SK-N-SH (cell line): ENCODE measurements around the gene DNAJB4. TPM values are rescaled to one million over a fixed set of nuclear protein-coding genes. Genes with fewer than 3 reads are reported as not detected.

ENCODE experiments used
- CTCF ChIA-PET: fragments of 300-600, 350-600 bp; formaldehyde crosslinking; extraction: SDS; loops from one replicate; lab custom pipeline; 2021; lab: Yijun Ruan, JAX
- POLR2A ChIA-PET: fragments of 350-600 bp; sonication (Branson Sonifier 250); formaldehyde crosslinking; extraction: SDS; loops from one replicate; lab custom pipeline; 2020; ENCODE audit warnings: antibody characterized with exemption, inconsistent platforms; lab: Yijun Ruan, JAX
- DNase-seq: peaks from one replicate; pipeline ENCODE4 v3.0.0; 2012
- H2AFZ ChIP-seq: fragments of 200-600 bp; sonication (generic); 2 replicates; pipeline ENCODE4 v1.8.1; 2016; ENCODE audit warnings: antibody characterized with exemption, mild to moderate bottlenecking, low read depth
- H3F3A ChIP-seq: fragments of 200-600 bp; sonication (generic); replicated peaks from 2 replicates; pipeline ENCODE3; 2016; ENCODE audit warnings: antibody characterized with exemption, mild to moderate bottlenecking; ENCODE audit not compliant: insufficient read depth
- H3K27ac ChIP-seq, 2 experiments: fragments of 200-500 bp in 1 of 2; fragments of 200-600 bp in 1 of 2; sonication (Bioruptor generic) in 1 of 2; sonication (generic), shearing (Covaris generic) in 1 of 2; 2 replicates each; pipeline versions ENCODE4 v1.5.1 to v1.6.1; 2014 to 2016; ENCODE audit warnings: low read depth in 2 of 2, inconsistent platforms in 1 of 2, low read length in 1 of 2, mild to moderate bottlenecking in 1 of 2, mixed read lengths in 1 of 2
- H3K27me3 ChIP-seq: fragments of 200-600 bp; sonication (generic), shearing (Covaris generic); 2 replicates; pipeline ENCODE4 v1.6.1; 2016; ENCODE audit warnings: mixed run types; ENCODE audit not compliant: insufficient read depth
- H3K36me3 ChIP-seq, 2 experiments: fragments of 200-500 bp in 1 of 2; fragments of 200-600 bp in 1 of 2; sonication (Bioruptor generic) in 1 of 2; sonication (generic) in 1 of 2; replicated peaks in 1 of 2; 2 replicates each; pipeline versions ENCODE3 to v1.5.1; 2014 to 2016; ENCODE audit warnings: low read length in 1 of 2, mild to moderate bottlenecking in 1 of 2; ENCODE audit not compliant: insufficient read depth in 2 of 2, control insufficient read depth in 1 of 2
- H3K4me1 ChIP-seq, 2 experiments: fragments of 200-500 bp in 1 of 2; fragments of 200-600 bp in 1 of 2; sonication (Bioruptor generic) in 1 of 2; sonication (generic), shearing (Covaris generic) in 1 of 2; 2 replicates each; pipeline versions ENCODE4 v1.5.1 to v1.6.1; 2014 to 2016; ENCODE audit warnings: low read depth in 1 of 2, low read length in 1 of 2, mixed run types in 1 of 2; ENCODE audit not compliant: insufficient read depth in 2 of 2, control insufficient read depth in 1 of 2
- H3K4me2 ChIP-seq: fragments of 200-600 bp; sonication (generic), shearing (Covaris generic); 2 replicates; pipeline ENCODE4 v1.6.1; 2017; ENCODE audit warnings: mixed run types
- H3K4me3 ChIP-seq, 2 experiments: fragments of 200-500 bp in 1 of 2; fragments of 200-600 bp in 1 of 2; sonication (Bioruptor generic) in 1 of 2; sonication (generic), shearing (Covaris generic) in 1 of 2; 2 replicates each; pipeline versions ENCODE4 v1.5.1 to v1.8.1; 2014 to 2016; ENCODE audit warnings: low read depth in 2 of 2, inconsistent platforms in 1 of 2, low read length in 1 of 2, mild to moderate bottlenecking in 1 of 2, mixed read lengths in 1 of 2, moderate library complexity in 1 of 2
- H3K79me2 ChIP-seq: fragments of 200-600 bp; sonication (generic); 2 replicates; pipeline ENCODE4 v1.8.1; 2017; ENCODE audit warnings: mild to moderate bottlenecking; ENCODE audit not compliant: insufficient read depth
- H3K9ac ChIP-seq: fragments of 200-600 bp; sonication (generic); 2 replicates; pipeline ENCODE4 v1.6.1; 2017; ENCODE audit warnings: mixed run types
- H3K9me2 ChIP-seq: fragments of 200-600 bp; sonication (generic); 2 replicates; pipeline ENCODE4 v1.6.1; 2017; ENCODE audit warnings: mixed run types
- H3K9me3 ChIP-seq: fragments of 200-600 bp; sonication (generic); 2 replicates; pipeline ENCODE4 v1.6.1; 2017; ENCODE audit warnings: mixed run types, mild to moderate bottlenecking, moderate library complexity
- H4K20me1 ChIP-seq: fragments of 200-600 bp; sonication (generic); 2 replicates; pipeline ENCODE4 v1.6.1; 2017; ENCODE audit warnings: mild to moderate bottlenecking, mixed run types; ENCODE audit not compliant: insufficient read depth
- CHD2 ChIP-seq: fragments of 150-350 bp; IDR thresholded peaks from 2 replicates; pipeline ENCODE4 v1.6.1; 2018; ENCODE audit warnings: low read length; ENCODE audit not compliant: partially characterized antibody
- EZH2phosphoT487 ChIP-seq: fragments of 200-600 bp; sonication (generic); IDR thresholded peaks from 2 replicates; pipeline ENCODE4 v1.6.1; 2017; ENCODE audit warnings: low read depth, mixed run types, mild to moderate bottlenecking, antibody characterized with exemption, moderate library complexity, borderline replicate concordance
- FOXJ3 ChIP-seq: sonication (generic); formaldehyde crosslinking; IDR thresholded peaks from 2 replicates; pipeline ENCODE4 v1.5.1; 2020; ENCODE audit warnings: mild to moderate bottlenecking, missing genetic modification reagents
- FOXM1 ChIP-seq: IDR thresholded peaks from 2 replicates; pipeline ENCODE4 v1.4.0; 2012; ENCODE audit warnings: low read depth, mild to moderate bottlenecking
- GATA2 ChIP-seq: sonication (generic); formaldehyde crosslinking; IDR thresholded peaks from 2 replicates; pipeline ENCODE4 v1.5.0; 2020; ENCODE audit warnings: mild to moderate bottlenecking, missing genetic modification reagents
- MXI1 ChIP-seq: IDR thresholded peaks from 2 replicates; pipeline ENCODE4 v1.6.1; 2012; ENCODE audit warnings: mild to moderate bottlenecking, low read depth, low read length, improper control_type of control experiment
- NFIC ChIP-seq: IDR thresholded peaks from 2 replicates; pipeline ENCODE4 v1.4.0; 2012; ENCODE audit warnings: borderline replicate concordance
- NRF1 ChIP-seq: IDR thresholded peaks from 2 replicates; pipeline ENCODE4 v1.6.1; 2012; ENCODE audit warnings: low read depth, mild to moderate bottlenecking, low read length
- POLR2AphosphoS5 ChIP-seq: IDR thresholded peaks from 2 replicates; pipeline ENCODE4 v1.6.1; 2012; ENCODE audit warnings: low read depth, low read length
- RCOR1 ChIP-seq: fragments of 150-350 bp; IDR thresholded peaks from 2 replicates; pipeline ENCODE4 v1.6.1; 2017; ENCODE audit warnings: antibody characterized with exemption, low read length
- RFX5 ChIP-seq: IDR thresholded peaks from 2 replicates; pipeline ENCODE4 v1.6.1; 2012; ENCODE audit warnings: mild to moderate bottlenecking, improper control_type of control experiment, low read length
- RXRA ChIP-seq: IDR thresholded peaks from 2 replicates; pipeline ENCODE4 v1.4.0; 2012; ENCODE audit warnings: low read depth, mild to moderate bottlenecking, borderline replicate concordance
- SMC3 ChIP-seq: IDR thresholded peaks from 2 replicates; pipeline ENCODE4 v1.6.1; 2012; ENCODE audit warnings: low read depth, low read length, improper control_type of control experiment
- TAF1 ChIP-seq: IDR thresholded peaks from 2 replicates; pipeline ENCODE4 v1.6.1; 2012; ENCODE audit warnings: low read depth, mild to moderate bottlenecking, low read length, moderate library complexity, borderline replicate concordance
- TEAD4 ChIP-seq: IDR thresholded peaks from 2 replicates; pipeline ENCODE4 v1.4.0; 2012; ENCODE audit warnings: mild to moderate bottlenecking, borderline replicate concordance; ENCODE audit not compliant: insufficient read depth
- YY1 ChIP-seq: IDR thresholded peaks from 2 replicates; pipeline ENCODE4 v1.4.0; 2012; ENCODE audit warnings: low read depth, mild to moderate bottlenecking
- WGBS: methylation state at CpG from one replicate; pipeline ENCODE4 v1.1.6; 2017; ENCODE audit warnings: low lambda C conversion rate; 5-methylcytosine and 5-hydroxymethylcytosine counted together
- polyA plus RNA-seq, 3 experiments: library from polyadenylated mRNA; depleted of rRNA; stranded (reverse); fragments of >200 nt; gene quantifications; 2 replicates each; pipeline ENCODE4 v1.2.3, GENCODE V29; 2012
- TF ChIP-seq, protein P1 (sequence below): fragments of 150-350 bp; IDR thresholded peaks from 2 replicates; pipeline ENCODE4 v1.6.1; 2017; ENCODE audit warnings: antibody characterized with exemption, low read length, low read depth, borderline replicate concordance
- TF ChIP-seq, protein P2 (sequence below): fragments of 200-600 bp; sonication (generic); IDR thresholded peaks from 2 replicates; pipeline ENCODE4 v1.6.1; 2017; ENCODE audit warnings: antibody characterized with exemption, mild to moderate bottlenecking, moderate library complexity
- TF ChIP-seq, protein P3 (sequence below): IDR thresholded peaks from 2 replicates; pipeline ENCODE4 v1.4.0; 2012; ENCODE audit warnings: low read depth, borderline replicate concordance
- TF ChIP-seq, protein P4 (sequence below): IDR thresholded peaks from 2 replicates; pipeline ENCODE4 v1.4.0; 2012; ENCODE audit warnings: low read depth
- TF ChIP-seq, protein P5 (sequence below): IDR thresholded peaks from 2 replicates; pipeline ENCODE4; 2012
- TF ChIP-seq, protein P6 (sequence below): IDR thresholded peaks from 2 replicates; pipeline ENCODE4 v1.4.0; 2012; ENCODE audit warnings: low read depth, borderline replicate concordance

Gene DNAJB4
- polyA plus RNA-seq, 1 of the 3 experiments (the other 2 are of a cell fraction): 13.5 TPM

DNA sequence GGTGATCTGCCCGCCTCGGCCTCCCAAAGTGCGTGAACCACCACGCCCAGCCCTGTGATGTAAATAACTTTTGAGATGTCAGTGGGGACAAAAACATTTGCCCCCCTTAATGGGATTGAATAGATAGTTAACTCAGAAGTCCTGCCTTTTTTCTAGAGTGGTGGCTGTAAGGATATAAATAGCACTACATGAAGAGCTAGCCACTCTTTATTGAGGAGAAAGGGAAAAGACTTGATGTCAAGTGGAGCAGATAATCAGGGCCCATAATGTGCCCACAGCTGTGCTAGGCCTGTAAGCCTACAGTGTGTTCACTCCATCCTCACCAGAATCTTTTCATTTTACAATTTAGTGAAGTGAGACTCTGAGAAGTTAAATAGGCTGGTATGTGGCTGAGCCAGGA is 44.7 kb downstream of the DNAJB4 start:
- Histone ChIP-seq H3K36me3 (no peaks in the 10 kb centered on the region), H3K27ac (no peak overlapping the region), H3K4me1 (no peaks in the 10 kb centered on the region; a peak in 1 of 4 replicates), H3F3A (no peaks in the 10 kb centered on the region), H2AFZ (no peak overlapping the region), H3K9ac (no peak overlapping the region), H3K4me2 (no peak overlapping the region), H3K27me3 (no peaks in the 10 kb centered on the region), H3K9me3 (no peaks in the 10 kb centered on the region), H3K9me2 (no peaks in the 10 kb centered on the region), H3K79me2 (no peaks in the 10 kb centered on the region), H3K4me3 (no peak overlapping the region), H4K20me1 (no peaks in the 10 kb centered on the region)
- no peak for DNase-seq
- POLR2A ChIA-PET: no interaction called here
- 94% methylated on average over 4 of the region's 4 CpGs for WGBS
- CTCF ChIA-PET: no interaction called here
- no peak for TF ChIP-seq NFIC
- no peak for TF ChIP-seq SMC3
- TF ChIP-seq GATA2 (CRISPR knock-in tag): no peak
- TF ChIP-seq CHD2: no peak
- TF ChIP-seq NRF1: no peak
- TF ChIP-seq, protein P1, sequence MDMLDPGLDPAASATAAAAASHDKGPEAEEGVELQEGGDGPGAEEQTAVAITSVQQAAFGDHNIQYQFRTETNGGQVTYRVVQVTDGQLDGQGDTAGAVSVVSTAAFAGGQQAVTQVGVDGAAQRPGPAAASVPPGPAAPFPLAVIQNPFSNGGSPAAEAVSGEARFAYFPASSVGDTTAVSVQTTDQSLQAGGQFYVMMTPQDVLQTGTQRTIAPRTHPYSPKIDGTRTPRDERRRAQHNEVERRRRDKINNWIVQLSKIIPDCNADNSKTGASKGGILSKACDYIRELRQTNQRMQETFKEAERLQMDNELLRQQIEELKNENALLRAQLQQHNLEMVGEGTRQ: no peak
- TF ChIP-seq YY1: no peak
- TF ChIP-seq TEAD4: no peak
- TF ChIP-seq, protein P2, sequence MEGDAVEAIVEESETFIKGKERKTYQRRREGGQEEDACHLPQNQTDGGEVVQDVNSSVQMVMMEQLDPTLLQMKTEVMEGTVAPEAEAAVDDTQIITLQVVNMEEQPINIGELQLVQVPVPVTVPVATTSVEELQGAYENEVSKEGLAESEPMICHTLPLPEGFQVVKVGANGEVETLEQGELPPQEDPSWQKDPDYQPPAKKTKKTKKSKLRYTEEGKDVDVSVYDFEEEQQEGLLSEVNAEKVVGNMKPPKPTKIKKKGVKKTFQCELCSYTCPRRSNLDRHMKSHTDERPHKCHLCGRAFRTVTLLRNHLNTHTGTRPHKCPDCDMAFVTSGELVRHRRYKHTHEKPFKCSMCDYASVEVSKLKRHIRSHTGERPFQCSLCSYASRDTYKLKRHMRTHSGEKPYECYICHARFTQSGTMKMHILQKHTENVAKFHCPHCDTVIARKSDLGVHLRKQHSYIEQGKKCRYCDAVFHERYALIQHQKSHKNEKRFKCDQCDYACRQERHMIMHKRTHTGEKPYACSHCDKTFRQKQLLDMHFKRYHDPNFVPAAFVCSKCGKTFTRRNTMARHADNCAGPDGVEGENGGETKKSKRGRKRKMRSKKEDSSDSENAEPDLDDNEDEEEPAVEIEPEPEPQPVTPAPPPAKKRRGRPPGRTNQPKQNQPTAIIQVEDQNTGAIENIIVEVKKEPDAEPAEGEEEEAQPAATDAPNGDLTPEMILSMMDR: no peak
- TF ChIP-seq RCOR1: no peak
- no peak for TF ChIP-seq FOXM1
- TF ChIP-seq, protein P3, sequence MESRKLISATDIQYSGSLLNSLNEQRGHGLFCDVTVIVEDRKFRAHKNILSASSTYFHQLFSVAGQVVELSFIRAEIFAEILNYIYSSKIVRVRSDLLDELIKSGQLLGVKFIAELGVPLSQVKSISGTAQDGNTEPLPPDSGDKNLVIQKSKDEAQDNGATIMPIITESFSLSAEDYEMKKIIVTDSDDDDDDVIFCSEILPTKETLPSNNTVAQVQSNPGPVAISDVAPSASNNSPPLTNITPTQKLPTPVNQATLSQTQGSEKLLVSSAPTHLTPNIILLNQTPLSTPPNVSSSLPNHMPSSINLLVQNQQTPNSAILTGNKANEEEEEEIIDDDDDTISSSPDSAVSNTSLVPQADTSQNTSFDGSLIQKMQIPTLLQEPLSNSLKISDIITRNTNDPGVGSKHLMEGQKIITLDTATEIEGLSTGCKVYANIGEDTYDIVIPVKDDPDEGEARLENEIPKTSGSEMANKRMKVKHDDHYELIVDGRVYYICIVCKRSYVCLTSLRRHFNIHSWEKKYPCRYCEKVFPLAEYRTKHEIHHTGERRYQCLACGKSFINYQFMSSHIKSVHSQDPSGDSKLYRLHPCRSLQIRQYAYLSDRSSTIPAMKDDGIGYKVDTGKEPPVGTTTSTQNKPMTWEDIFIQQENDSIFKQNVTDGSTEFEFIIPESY: no peak
- TF ChIP-seq, protein P4, sequence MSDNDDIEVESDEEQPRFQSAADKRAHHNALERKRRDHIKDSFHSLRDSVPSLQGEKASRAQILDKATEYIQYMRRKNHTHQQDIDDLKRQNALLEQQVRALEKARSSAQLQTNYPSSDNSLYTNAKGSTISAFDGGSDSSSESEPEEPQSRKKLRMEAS: no peak

DNA sequence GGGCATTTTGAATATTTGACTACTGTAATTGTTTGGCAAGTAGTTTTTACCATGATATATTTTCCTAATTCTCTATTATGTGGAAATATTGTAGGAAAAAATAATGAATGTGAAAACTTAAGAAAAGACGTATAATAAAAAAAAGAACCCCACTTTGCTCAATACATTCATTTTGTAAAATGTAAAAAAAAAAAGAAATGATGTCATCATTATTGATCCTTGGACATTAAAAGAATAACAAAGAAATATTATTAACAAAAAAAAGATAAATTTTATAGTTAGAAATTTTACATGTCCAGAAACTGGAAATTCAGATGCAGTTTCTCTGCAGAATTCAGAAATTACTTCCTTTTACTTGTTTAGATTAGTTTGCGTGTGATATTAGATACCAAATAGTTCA is 46.3 kb downstream of the DNAJB4 start:
- H2AFZ ChIP-seq: no peak overlapping the region
- no peaks in the 10 kb centered on the region for H3K9me2 ChIP-seq
- ChIA-PET CTCF (no interaction called here), POLR2A (no interaction called here)
- H3K4me2 ChIP-seq: no peak overlapping the region
- DNase-seq: no peak
- WGBS: 98% methylated on average over 2 of the region's 2 CpGs
- H3K27ac ChIP-seq: no peak overlapping the region
- no peak overlapping the region for H3K9ac ChIP-seq
- no peaks in the 10 kb centered on the region for H3K79me2 ChIP-seq
- no peaks in the 10 kb centered on the region for H3F3A ChIP-seq
- no peaks in the 10 kb centered on the region for H3K36me3 ChIP-seq
- H3K4me1 ChIP-seq: no peaks in the 10 kb centered on the region; a peak in 1 of 4 replicates
- H3K9me3 ChIP-seq: no peaks in the 10 kb centered on the region
- H4K20me1 ChIP-seq: no peaks in the 10 kb centered on the region
- H3K27me3 ChIP-seq: no peaks in the 10 kb centered on the region
- H3K4me3 ChIP-seq: no peak overlapping the region
- TF ChIP-seq TAF1 (no peak), FOXJ3 (CRISPR knock-in tag) (no peak), MXI1 (no peak), CHD2 (no peak), POLR2AphosphoS5 (no peak), EZH2phosphoT487 (no peak), FOXM1 (no peak), RXRA (no peak), RFX5 (no peak)
- TF ChIP-seq, protein P5, sequence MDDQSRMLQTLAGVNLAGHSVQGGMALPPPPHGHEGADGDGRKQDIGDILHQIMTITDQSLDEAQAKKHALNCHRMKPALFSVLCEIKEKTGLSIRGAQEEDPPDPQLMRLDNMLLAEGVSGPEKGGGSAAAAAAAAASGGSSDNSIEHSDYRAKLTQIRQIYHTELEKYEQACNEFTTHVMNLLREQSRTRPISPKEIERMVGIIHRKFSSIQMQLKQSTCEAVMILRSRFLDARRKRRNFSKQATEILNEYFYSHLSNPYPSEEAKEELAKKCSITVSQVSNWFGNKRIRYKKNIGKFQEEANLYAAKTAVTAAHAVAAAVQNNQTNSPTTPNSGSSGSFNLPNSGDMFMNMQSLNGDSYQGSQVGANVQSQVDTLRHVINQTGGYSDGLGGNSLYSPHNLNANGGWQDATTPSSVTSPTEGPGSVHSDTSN: no peak
- TF ChIP-seq, protein P6, sequence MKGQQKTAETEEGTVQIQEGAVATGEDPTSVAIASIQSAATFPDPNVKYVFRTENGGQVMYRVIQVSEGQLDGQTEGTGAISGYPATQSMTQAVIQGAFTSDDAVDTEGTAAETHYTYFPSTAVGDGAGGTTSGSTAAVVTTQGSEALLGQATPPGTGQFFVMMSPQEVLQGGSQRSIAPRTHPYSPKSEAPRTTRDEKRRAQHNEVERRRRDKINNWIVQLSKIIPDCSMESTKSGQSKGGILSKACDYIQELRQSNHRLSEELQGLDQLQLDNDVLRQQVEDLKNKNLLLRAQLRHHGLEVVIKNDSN: no peak
